ACC112 (cell line): ENCODE measurements around the gene CYP8B1.

ENCODE experiments used
- H2AFZ ChIP-seq: fragments of 200-600 bp; sonication (generic); one replicate; pipeline ENCODE4 v1.6.0; 2017; ENCODE audit warnings: antibody characterized with exemption, low read length; ENCODE audit not compliant: unreplicated experiment
- H3K27ac ChIP-seq: fragments of 200-600 bp; sonication (generic); 2 replicates; pipeline ENCODE4 v1.5.1; 2014; ENCODE audit warnings: low read depth, mild to moderate bottlenecking, antibody characterized with exemption, low read length, moderate library complexity
- H3K27me3 ChIP-seq: fragments of 200-600 bp; sonication (generic); 2 replicates; pipeline ENCODE4 v1.6.1; 2014; ENCODE audit warnings: mild to moderate bottlenecking, antibody characterized with exemption, low read length, moderate library complexity, mixed read lengths; ENCODE audit not compliant: insufficient read depth
- H3K36me3 ChIP-seq: fragments of 200-600 bp; sonication (generic); 2 replicates; pipeline ENCODE4 v1.6.1; 2016; ENCODE audit warnings: mild to moderate bottlenecking, antibody characterized with exemption, low read length, moderate library complexity, mixed read lengths; ENCODE audit not compliant: insufficient read depth
- H3K4me1 ChIP-seq: fragments of 200-600 bp; sonication (generic); one replicate; pipeline ENCODE4 v1.6.1; 2016; ENCODE audit warnings: low read length, mixed read lengths; ENCODE audit not compliant: insufficient read depth, unreplicated experiment, control insufficient read depth
- H3K4me3 ChIP-seq: fragments of 200-600 bp; sonication (generic); 2 replicates; pipeline ENCODE4 v1.5.1; 2014; ENCODE audit warnings: mild to moderate bottlenecking, low read depth, low read length
- H3K79me2 ChIP-seq: fragments of 200-600 bp; sonication (generic); one replicate; pipeline ENCODE4 v1.6.0; 2016; ENCODE audit warnings: low read length; ENCODE audit not compliant: control insufficient read depth, unreplicated experiment, insufficient read depth

CYP8B1 gene, protein sequence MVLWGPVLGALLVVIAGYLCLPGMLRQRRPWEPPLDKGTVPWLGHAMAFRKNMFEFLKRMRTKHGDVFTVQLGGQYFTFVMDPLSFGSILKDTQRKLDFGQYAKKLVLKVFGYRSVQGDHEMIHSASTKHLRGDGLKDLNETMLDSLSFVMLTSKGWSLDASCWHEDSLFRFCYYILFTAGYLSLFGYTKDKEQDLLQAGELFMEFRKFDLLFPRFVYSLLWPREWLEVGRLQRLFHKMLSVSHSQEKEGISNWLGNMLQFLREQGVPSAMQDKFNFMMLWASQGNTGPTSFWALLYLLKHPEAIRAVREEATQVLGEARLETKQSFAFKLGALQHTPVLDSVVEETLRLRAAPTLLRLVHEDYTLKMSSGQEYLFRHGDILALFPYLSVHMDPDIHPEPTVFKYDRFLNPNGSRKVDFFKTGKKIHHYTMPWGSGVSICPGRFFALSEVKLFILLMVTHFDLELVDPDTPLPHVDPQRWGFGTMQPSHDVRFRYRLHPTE

DNA sequence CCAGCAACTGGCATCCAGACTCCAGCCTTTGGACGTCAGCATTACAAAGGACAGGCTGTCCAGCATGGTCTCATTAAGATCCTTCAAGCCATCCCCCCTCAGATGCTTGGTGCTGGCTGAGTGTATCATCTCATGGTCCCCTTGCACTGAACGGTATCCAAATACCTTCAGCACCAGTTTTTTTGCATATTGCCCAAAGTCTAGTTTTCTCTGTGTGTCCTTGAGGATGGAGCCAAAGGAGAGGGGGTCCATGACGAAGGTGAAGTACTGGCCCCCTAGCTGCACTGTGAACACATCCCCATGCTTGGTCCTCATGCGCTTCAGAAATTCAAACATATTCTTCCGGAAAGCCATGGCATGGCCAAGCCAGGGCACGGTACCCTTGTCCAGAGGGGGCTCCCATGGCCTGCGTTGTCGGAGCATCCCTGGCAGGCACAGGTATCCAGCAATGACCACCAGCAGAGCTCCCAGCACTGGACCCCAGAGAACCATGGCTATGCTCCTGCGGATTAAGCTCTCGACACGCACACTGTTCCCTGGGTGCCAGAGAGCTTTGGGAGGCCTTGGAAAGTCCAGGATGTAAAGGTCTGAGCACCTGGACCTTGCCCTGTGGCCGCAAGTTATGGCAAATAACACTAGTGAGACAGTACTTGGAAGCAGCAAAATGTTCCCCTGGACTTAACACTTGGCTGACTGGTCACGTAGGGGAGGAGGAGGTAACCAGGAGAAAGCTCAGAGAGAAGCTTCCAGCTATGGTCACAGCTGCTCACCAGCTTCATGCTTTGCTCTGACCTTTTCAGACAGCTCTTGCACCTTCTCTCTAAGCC is at the start of gene CYP8B1:
Gene CYP8B1, minus strand, starts transcription at position 555 of the 827 bp plus-strand sequence. Its CDS starts 63 bp downstream, at position 492.
- H3K36me3 ChIP-seq, result no peaks in the 10 kb centered on the region
- H3K4me3 ChIP-seq, result no peak within 1 kb of the TSS
- no peaks in the 10 kb centered on the region for H3K79me2 ChIP-seq
- no peaks in the 10 kb centered on the region for H3K4me1 ChIP-seq
- H3K27me3 ChIP-seq, result peaks cover 36% of the 10 kb centered on the region; the same call in 1 of the 2 replicates
- H3K27ac ChIP-seq, result no peak within 1 kb of the TSS
- H2AFZ ChIP-seq, result no peak within 1 kb of the TSS

DNA sequence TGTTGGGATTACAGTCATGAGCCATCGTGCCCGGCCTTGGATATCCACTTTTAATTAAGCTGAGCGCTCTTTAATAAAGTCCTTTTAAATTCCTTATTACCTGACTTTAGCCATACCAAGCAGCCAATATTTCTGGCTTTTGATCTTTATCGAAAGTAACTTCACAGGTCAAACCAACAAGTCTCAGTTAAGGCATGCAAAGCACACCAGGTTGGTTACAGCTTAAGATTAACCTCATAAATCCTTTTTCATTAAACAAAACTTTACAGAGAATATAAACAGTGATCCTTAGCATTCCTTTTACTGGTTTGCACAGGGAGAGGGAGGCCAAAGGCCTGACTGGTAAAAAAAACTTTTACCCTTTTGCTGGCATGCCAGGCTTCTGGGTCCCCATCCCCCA is 47.9 kb upstream of the CYP8B1 start:
- Histone ChIP-seq H3K36me3 (no peaks in the 10 kb centered on the region), H3K4me3 (no peak overlapping the region), H3K27ac (no peak overlapping the region), H2AFZ (no peak overlapping the region), H3K79me2 (no peaks in the 10 kb centered on the region), H3K27me3 (peaks cover 16% of the 10 kb centered on the region), H3K4me1 (no peaks in the 10 kb centered on the region)

DNA sequence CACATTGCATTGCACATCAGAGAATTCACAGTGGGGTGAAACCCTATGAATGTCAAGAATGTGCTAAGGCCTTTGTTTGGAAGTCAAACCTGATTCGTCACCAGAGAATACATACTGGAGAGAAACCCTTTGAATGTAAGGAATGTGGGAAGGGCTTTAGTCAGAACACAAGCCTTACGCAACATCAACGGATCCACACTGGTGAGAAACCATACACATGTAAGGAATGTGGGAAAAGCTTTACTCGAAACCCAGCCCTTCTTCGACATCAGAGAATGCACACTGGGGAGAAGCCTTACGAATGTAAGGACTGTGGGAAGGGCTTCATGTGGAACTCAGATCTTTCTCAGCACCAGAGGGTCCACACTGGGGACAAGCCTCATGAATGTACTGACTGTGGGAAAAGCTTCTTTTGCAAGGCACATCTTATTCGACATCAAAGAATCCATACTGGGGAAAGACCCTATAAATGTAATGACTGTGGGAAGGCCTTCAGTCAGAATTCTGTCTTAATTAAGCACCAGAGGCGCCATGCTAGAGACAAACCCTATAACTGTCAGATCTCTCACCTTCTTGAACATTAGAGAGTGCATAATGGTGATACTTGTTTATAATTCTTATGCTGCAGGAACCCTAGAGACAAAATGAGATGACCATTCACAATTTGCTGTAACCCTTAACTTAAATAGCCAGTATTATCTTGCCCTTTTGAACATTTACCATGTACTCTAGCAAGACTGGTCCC is 39.3 kb upstream of the CYP8B1 start:
- peaks cover 51% of the 10 kb centered on the region for H3K36me3 ChIP-seq
- H3K79me2 ChIP-seq, result no peaks in the 10 kb centered on the region
- no peak overlapping the region for H3K27ac ChIP-seq

DNA sequence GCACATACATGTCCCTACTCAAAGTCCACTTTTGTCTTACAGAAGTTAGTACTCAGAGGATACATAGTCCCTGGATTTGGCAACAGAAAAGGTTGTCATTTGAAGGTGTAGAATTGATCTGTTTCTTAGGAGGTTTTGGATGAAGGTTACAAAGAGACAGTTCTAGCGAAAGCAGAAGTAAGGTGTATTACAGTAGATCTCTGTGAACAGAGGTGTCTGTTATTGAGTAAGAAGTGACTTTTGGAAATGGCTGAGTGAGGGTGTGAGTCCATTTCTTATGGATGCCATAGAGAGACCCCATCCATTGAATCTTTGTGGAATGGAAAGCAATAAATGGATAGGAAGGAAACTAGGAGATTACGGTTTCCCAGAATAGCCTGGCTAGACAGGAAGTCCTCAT is 35.9 kb upstream of the CYP8B1 start:
- H3K27ac ChIP-seq, result no peak overlapping the region
- H3K4me3 ChIP-seq, result no peak overlapping the region
- no peaks in the 10 kb centered on the region for H3K4me1 ChIP-seq
- no peaks in the 10 kb centered on the region for H3K79me2 ChIP-seq
- peaks cover 59% of the 10 kb centered on the region for H3K36me3 ChIP-seq
- no peak overlapping the region for H2AFZ ChIP-seq
- H3K27me3 ChIP-seq, result no peaks in the 10 kb centered on the region

More for the DNA sequence above, 39.3 kb upstream of the CYP8B1 start:
- Histone ChIP-seq H3K27me3 (no peaks in the 10 kb centered on the region), H2AFZ (no peak overlapping the region), H3K4me3 (no peak overlapping the region), H3K4me1 (no peaks in the 10 kb centered on the region)

DNA sequence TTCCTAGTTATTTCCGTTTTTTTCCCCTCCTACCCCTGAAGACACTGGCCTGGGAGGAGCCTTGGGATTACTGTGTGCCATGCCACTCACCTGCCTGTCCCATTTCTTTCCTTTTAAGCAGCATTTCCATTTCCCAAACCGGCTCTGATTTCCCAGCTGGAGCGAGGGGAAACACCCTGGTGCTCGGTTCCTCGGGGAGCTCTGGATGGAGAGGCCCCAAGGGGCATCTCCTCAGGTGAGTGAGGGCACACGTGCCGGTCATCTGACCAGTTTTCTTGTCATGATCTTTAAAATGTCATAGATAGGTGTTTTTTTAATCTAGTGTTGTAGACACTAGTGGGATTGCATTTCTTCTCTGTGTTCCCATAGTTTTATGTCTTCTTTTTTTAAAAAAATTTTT is 33.0 kb upstream of the CYP8B1 start:
- Histone ChIP-seq H3K27ac (no peak overlapping the region), H2AFZ (no peak overlapping the region), H3K27me3 (peaks cover 8% of the 10 kb centered on the region; the same call in 1 of the 2 replicates), H3K79me2 (no peaks in the 10 kb centered on the region), H3K36me3 (peaks cover 37% of the 10 kb centered on the region), H3K4me3 (no peak overlapping the region), H3K4me1 (no peaks in the 10 kb centered on the region)

GRCh38 chr3:42906848-42907183 is 31.1 kb upstream of the CYP8B1 start:
- H3K27me3 ChIP-seq, result peaks cover 15% of the 10 kb centered on the region; the same call in 1 of the 2 replicates
- H3K4me3 ChIP-seq, result peak overlapping the region; percentile 89
- no peaks in the 10 kb centered on the region for H3K79me2 ChIP-seq
- H3K4me1 ChIP-seq, result no peaks in the 10 kb centered on the region
- peak overlapping the region; percentile 91 for H2AFZ ChIP-seq
- H3K27ac ChIP-seq, result no peak overlapping the region
- H3K36me3 ChIP-seq, result peaks cover 26% of the 10 kb centered on the region

DNA sequence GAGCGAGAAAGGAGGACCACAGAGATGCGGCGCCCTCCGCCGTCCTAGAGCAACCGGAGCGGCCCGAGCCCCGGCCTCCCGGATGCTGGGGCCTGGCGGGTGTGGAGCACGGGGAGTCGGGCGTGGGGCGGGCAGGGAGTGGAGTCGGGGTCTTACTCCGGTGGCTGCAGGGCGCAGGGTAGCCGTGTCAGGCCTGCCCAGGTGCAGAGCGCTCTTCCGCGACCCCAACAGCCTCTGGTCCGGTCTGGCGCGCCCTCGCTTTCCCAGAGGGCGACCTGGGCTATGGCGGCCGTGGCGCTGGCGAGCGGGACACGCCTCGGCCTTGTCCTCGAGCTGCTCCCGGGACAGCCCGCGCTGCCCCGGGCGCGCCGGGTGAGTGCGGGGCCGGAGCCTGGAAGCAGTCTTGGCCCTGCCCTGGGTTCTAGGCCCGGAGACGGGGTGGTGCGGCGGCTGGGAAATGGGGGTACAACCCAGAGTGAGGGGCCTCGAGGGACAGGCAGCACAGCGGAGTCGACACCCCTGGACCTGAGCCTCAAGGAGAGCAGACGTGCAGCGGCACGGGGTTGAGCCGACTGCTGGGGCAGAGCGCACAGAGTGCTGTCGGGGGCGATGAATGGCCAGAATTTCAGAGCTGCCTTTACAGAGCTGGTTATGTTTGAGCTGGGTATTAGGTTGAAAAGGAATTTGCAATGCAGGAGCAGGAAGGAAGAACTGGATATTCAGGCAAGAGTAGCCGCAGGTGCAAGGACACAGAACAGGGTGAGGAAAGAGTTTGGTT is 30.6 kb upstream of the CYP8B1 start, which contains the start of gene ZNF662:
Gene ZNF662, plus strand, starts transcription at position 73 of the 778 bp plus-strand sequence. CDS start 1,973 bp downstream, outside the sequence.
- Histone ChIP-seq H3K4me3 (peak within 1 kb of the TSS; percentile 89), H2AFZ (peak within 1 kb of the TSS; percentile 91), H3K79me2 (no peaks in the 10 kb centered on the region), H3K27ac (no peak within 1 kb of the TSS), H3K36me3 (peaks cover 20% of the 10 kb centered on the region), H3K27me3 (peaks cover 15% of the 10 kb centered on the region; the same call in 1 of the 2 replicates), H3K4me1 (no peaks in the 10 kb centered on the region)

- peaks cover 15% of the 10 kb centered on the region for H3K36me3 ChIP-seq
- H2AFZ ChIP-seq, result peak overlapping the region; percentile 91
- H3K4me3 ChIP-seq, result peak overlapping the region; percentile 89
- H3K27ac ChIP-seq, result no peak overlapping the region
- H3K4me1 ChIP-seq, result no peaks in the 10 kb centered on the region
- peaks cover 15% of the 10 kb centered on the region; the same call in 1 of the 2 replicates for H3K27me3 ChIP-seq
- no peaks in the 10 kb centered on the region for H3K79me2 ChIP-seq
These were observed 30.0 kb upstream of the CYP8B1 start for GRCh38 chr3:42905740-42906069.

GRCh38 chr3:42904076-42904475 is 28.4 kb upstream of the CYP8B1 start:
- no peak overlapping the region for H3K4me3 ChIP-seq
- H3K27me3 ChIP-seq, result peaks cover 15% of the 10 kb centered on the region; the same call in 1 of the 2 replicates
- peaks cover 8% of the 10 kb centered on the region; the same call in 1 of the 2 replicates for H3K36me3 ChIP-seq
- no peak overlapping the region for H3K27ac ChIP-seq
- no peaks in the 10 kb centered on the region for H3K4me1 ChIP-seq
- H3K79me2 ChIP-seq, result no peaks in the 10 kb centered on the region
- H2AFZ ChIP-seq, result no peak overlapping the region
